Endothelial cell (in vitro differentiated cells): ENCODE measurements around the gene CCDC92B. TPM values are rescaled to one million over a fixed set of nuclear protein-coding genes. Genes with fewer than 3 reads are reported as not detected.

Source experiments
- DNase-seq: peaks from one replicate; pipeline ENCODE4 v3.0.0; 2021; ENCODE audit warnings: low spot score
- H3K27ac Mint-ChIP-seq: one replicate; pipeline ENCODE4 v1.8.0; 2021; ENCODE audit warnings: mixed read lengths, inconsistent platforms; ENCODE audit not compliant: unreplicated experiment
- H3K27me3 Mint-ChIP-seq: one replicate; pipeline ENCODE4 v1.8.0; 2021; ENCODE audit warnings: mild to moderate bottlenecking, moderate library complexity, mixed read lengths, inconsistent platforms; ENCODE audit not compliant: unreplicated experiment
- H3K36me3 Mint-ChIP-seq: one replicate; pipeline ENCODE4 v1.8.0; 2021; ENCODE audit warnings: mild to moderate bottlenecking, low read depth, mixed read lengths, inconsistent platforms; ENCODE audit not compliant: unreplicated experiment
- H3K4me1 Mint-ChIP-seq: one replicate; pipeline ENCODE4 v1.8.0; 2021; ENCODE audit warnings: mild to moderate bottlenecking, mixed read lengths, inconsistent platforms; ENCODE audit not compliant: unreplicated experiment
- H3K4me3 Mint-ChIP-seq: one replicate; pipeline ENCODE4 v1.8.0; 2021; ENCODE audit warnings: mild to moderate bottlenecking, mixed read lengths, inconsistent platforms; ENCODE audit not compliant: unreplicated experiment
- H3K9me3 Mint-ChIP-seq: one replicate; pipeline ENCODE4 v1.8.0; 2021; ENCODE audit warnings: mixed read lengths, inconsistent platforms; ENCODE audit not compliant: unreplicated experiment
- CTCF ChIP-seq: fragments of 200-600 bp; sonication (generic); IDR thresholded peaks from one replicate; pipeline ENCODE4 v1.5.0; 2021; ENCODE audit warnings: antibody characterized with exemption; ENCODE audit not compliant: unreplicated experiment
- long read RNA-seq: library from polyadenylated mRNA; unstranded; transcript quantifications from one replicate; pipeline ENCODE4 v2.0.0, GENCODE V29; 2020; ENCODE audit not compliant: unreplicated experiment
- total RNA-seq: library from RNA; stranded (reverse); fragmentation: NEBNext Ultra II Directional; extraction: Animal tissue kit (Norgen Biotek cat#: 25700); gene quantifications from one replicate; pipeline ENCODE4 v1.2.1, GENCODE V29; 2021; ENCODE audit not compliant: unreplicated experiment

CCDC92B gene
- total RNA-seq: 1.9 TPM
- long read RNA-seq: 0 reads

- no peak for DNase-seq
- H3K9me3 Mint-ChIP-seq: no peaks in the 10 kb centered on the region
- H3K4me3 Mint-ChIP-seq: peak within 1 kb of the TSS; percentile 68
- H3K36me3 Mint-ChIP-seq: no peaks in the 10 kb centered on the region
- H3K27ac Mint-ChIP-seq: no peak within 1 kb of the TSS
- TF ChIP-seq CTCF: no peak
- peaks cover 25% of the 10 kb centered on the region for H3K4me1 Mint-ChIP-seq
- peaks cover 10% of the 10 kb centered on the region for H3K27me3 Mint-ChIP-seq
Measured at GRCh38 chr17:2749058-2749783, at the start of gene CCDC92B. TSS of gene CCDC92B (minus strand) at chr17:2749652. CDS start at chr17:2735145, 14,507 bp downstream.

GRCh38 chr17:2798678-2799077, 49.2 kb upstream of the CCDC92B start:
- H3K9me3 Mint-ChIP-seq: no peaks in the 10 kb centered on the region
- H3K36me3 Mint-ChIP-seq: peaks cover 6% of the 10 kb centered on the region
- DNase-seq: no peak
- no peak overlapping the region for H3K27ac Mint-ChIP-seq
- no peaks in the 10 kb centered on the region for H3K4me1 Mint-ChIP-seq
- H3K4me3 Mint-ChIP-seq: no peak overlapping the region
- H3K27me3 Mint-ChIP-seq: peaks cover 1% of the 10 kb centered on the region
- no peak for TF ChIP-seq CTCF

GRCh38 chr17:2798188-2798587, 48.7 kb upstream of the CCDC92B start:
- H3K4me3 Mint-ChIP-seq: no peak overlapping the region
- H3K27ac Mint-ChIP-seq: no peak overlapping the region
- no peak for TF ChIP-seq CTCF
- H3K4me1 Mint-ChIP-seq: no peaks in the 10 kb centered on the region
- peaks cover 6% of the 10 kb centered on the region for H3K36me3 Mint-ChIP-seq
- no peak for DNase-seq
- no peaks in the 10 kb centered on the region for H3K9me3 Mint-ChIP-seq
- peaks cover 1% of the 10 kb centered on the region for H3K27me3 Mint-ChIP-seq

GRCh38 chr17:2797637-2798036, 48.2 kb upstream of the CCDC92B start:
- Mint-ChIP-seq H3K4me1 (no peaks in the 10 kb centered on the region), H3K4me3 (no peak overlapping the region), H3K36me3 (peaks cover under 1% of the 10 kb centered on the region), H3K27me3 (no peaks in the 10 kb centered on the region), H3K9me3 (no peaks in the 10 kb centered on the region), H3K27ac (no peak overlapping the region)
- no peak for TF ChIP-seq CTCF
- no peak for DNase-seq

GRCh38 chr17:2797226-2797625, 47.8 kb upstream of the CCDC92B start:
- no peak overlapping the region for H3K4me3 Mint-ChIP-seq
- no peaks in the 10 kb centered on the region for H3K9me3 Mint-ChIP-seq
- no peak for DNase-seq
- H3K27ac Mint-ChIP-seq: no peak overlapping the region
- no peaks in the 10 kb centered on the region for H3K27me3 Mint-ChIP-seq
- TF ChIP-seq CTCF: no peak
- H3K4me1 Mint-ChIP-seq: no peaks in the 10 kb centered on the region
- no peaks in the 10 kb centered on the region for H3K36me3 Mint-ChIP-seq
